ENCODE results near the gene NAP1L5.

The NAP1L5 gene

GRCh38 chr4:88720451-88721428 is 23.1 kb upstream of the NAP1L5 start:
- no peak for DNase-seq

GRCh38 chr4:88719381-88719780 is 21.8 kb upstream of the NAP1L5 start:
- DNase-seq, result no peak

GRCh38 chr4:88718098-88718497 is 20.5 kb upstream of the NAP1L5 start:
- no peak for DNase-seq

- DNase-seq, result no peak
Observed at GRCh38 chr4:88713782-88714181, 16.2 kb upstream of the NAP1L5 start.

GRCh38 chr4:88709989-88710388 is 12.4 kb upstream of the NAP1L5 start:
- no peak for DNase-seq

- DNase-seq, result peak; percentile 39
Observed at GRCh38 chr4:88706574-88706973, 8.9 kb upstream of the NAP1L5 start.

GRCh38 chr4:88705805-88706492 is 8.3 kb upstream of the NAP1L5 start:
- no peak for DNase-seq

GRCh38 chr4:88705223-88705622 is 7.6 kb upstream of the NAP1L5 start:
- DNase-seq, result no peak

- DNase-seq, result no peak
Observed at GRCh38 chr4:88702782-88703181, 5.2 kb upstream of the NAP1L5 start.

GRCh38 chr4:88698519-88698918 is 890 bp upstream of the NAP1L5 start:
- DNase-seq, result no peak

- no peak for DNase-seq
Observed at GRCh38 chr4:88697141-88697540, 488 bp downstream of the NAP1L5 start.

- no peak for DNase-seq
Observed at GRCh38 chr4:88696630-88697029, 999 bp downstream of the NAP1L5 start.

GRCh38 chr4:88693792-88694191 is 3.8 kb downstream of the NAP1L5 start:
- DNase-seq, result no peak

- DNase-seq, result no peak
Observed at GRCh38 chr4:88690355-88690754, 7.3 kb downstream of the NAP1L5 start.

- DNase-seq, result no peak
Observed at GRCh38 chr4:88681209-88681608, 16.4 kb downstream of the NAP1L5 start.

- no peak for DNase-seq
Observed at GRCh38 chr4:88675543-88675942, 22.1 kb downstream of the NAP1L5 start.

- no peak for DNase-seq
Observed at GRCh38 chr4:88674979-88675378, 22.6 kb downstream of the NAP1L5 start.

GRCh38 chr4:88674565-88674964 is 23.1 kb downstream of the NAP1L5 start:
- DNase-seq, result no peak

GRCh38 chr4:88673886-88674285 is 23.7 kb downstream of the NAP1L5 start:
- DNase-seq, result no peak

- peak; percentile 21 for DNase-seq
Observed at GRCh38 chr4:88672987-88673386, 24.6 kb downstream of the NAP1L5 start.

GRCh38 chr4:88661739-88662138 is 35.9 kb downstream of the NAP1L5 start:
- no peak for DNase-seq

GRCh38 chr4:88660446-88661294 is 37.0 kb downstream of the NAP1L5 start:
- DNase-seq, result no peak

- DNase-seq, result no peak
Observed at GRCh38 chr4:88659890-88660208, 37.8 kb downstream of the NAP1L5 start.
